Peyer's patch (tissue), 4 donors: Measurements from ENCODE around the gene ELOVL6.

ENCODE experiments used
- POLR2A ChIP-seq, 2 donors: fragments of 450-650 bp; IDR thresholded peaks; one replicate each; pipeline ENCODE4 v1.5.1; 2017; ENCODE audit warnings: antibody characterized with exemption in 2 of 2, mild to moderate bottlenecking in 2 of 2, moderate library complexity in 2 of 2
- TF ChIP-seq, protein P1 (sequence below), 6 experiments: fragments of 450-650 bp in 4 of 6; fragments of 200-600 bp in 2 of 6; sonication (generic) in 1 of 6; IDR thresholded peaks; one replicate each; pipeline ENCODE4 v1.5.1; 2017 to 2019; ENCODE audit warnings: antibody characterized with exemption in 6 of 6, mild to moderate bottlenecking in 3 of 6, moderate library complexity in 1 of 6

GRCh38 chr4:110008540-110008939, 189.9 kb downstream of the ELOVL6 start:
- TF ChIP-seq, protein P1, sequence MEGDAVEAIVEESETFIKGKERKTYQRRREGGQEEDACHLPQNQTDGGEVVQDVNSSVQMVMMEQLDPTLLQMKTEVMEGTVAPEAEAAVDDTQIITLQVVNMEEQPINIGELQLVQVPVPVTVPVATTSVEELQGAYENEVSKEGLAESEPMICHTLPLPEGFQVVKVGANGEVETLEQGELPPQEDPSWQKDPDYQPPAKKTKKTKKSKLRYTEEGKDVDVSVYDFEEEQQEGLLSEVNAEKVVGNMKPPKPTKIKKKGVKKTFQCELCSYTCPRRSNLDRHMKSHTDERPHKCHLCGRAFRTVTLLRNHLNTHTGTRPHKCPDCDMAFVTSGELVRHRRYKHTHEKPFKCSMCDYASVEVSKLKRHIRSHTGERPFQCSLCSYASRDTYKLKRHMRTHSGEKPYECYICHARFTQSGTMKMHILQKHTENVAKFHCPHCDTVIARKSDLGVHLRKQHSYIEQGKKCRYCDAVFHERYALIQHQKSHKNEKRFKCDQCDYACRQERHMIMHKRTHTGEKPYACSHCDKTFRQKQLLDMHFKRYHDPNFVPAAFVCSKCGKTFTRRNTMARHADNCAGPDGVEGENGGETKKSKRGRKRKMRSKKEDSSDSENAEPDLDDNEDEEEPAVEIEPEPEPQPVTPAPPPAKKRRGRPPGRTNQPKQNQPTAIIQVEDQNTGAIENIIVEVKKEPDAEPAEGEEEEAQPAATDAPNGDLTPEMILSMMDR (IDR thresholded peaks at IDR 0.05), result no peak
- no peak for TF ChIP-seq POLR2A (IDR thresholded peaks at IDR 0.05)
